GM19193 (cell line): ENCODE data around the gene ARID1A.

ENCODE experiments used
- POLR2A ChIP-seq: IDR thresholded peaks from 4 replicates; pipeline ENCODE4 v1.6.1; 2011; ENCODE audit not compliant: insufficient read depth, insufficient read length; ENCODE audit errors: extremely low read depth

ARID1A gene

GRCh38 chr1:26786437-26787380 lies 90.9 kb downstream of the ARID1A start:
- TF ChIP-seq POLR2A: no peak

- TF ChIP-seq POLR2A: peak; percentile 43
Observed at GRCh38 chr1:26787381-26787705, 91.5 kb downstream of the ARID1A start.

GRCh38 chr1:26787706-26788514 lies 92.1 kb downstream of the ARID1A start, which contains the start of gene PIGV:
Gene PIGV (plus strand): TSS chr1:26787950. CDS start chr1:26790816, 2,866 bp downstream.
- TF ChIP-seq POLR2A: peak; percentile 82

- no peak for TF ChIP-seq POLR2A
Observed at GRCh38 chr1:26788515-26788785, 92.6 kb downstream of the ARID1A start.

GRCh38 chr1:26788836-26789611 lies 93.2 kb downstream of the ARID1A start:
- peak; percentile 40 for TF ChIP-seq POLR2A

- TF ChIP-seq POLR2A: no peak
Observed at GRCh38 chr1:26789612-26789865, 93.7 kb downstream of the ARID1A start.

- no peak for TF ChIP-seq POLR2A
Observed at GRCh38 chr1:26789931-26790330, 94.1 kb downstream of the ARID1A start.

- no peak for TF ChIP-seq POLR2A
Observed at GRCh38 chr1:26790551-26790953, 94.7 kb downstream of the ARID1A start.

- no peak for TF ChIP-seq POLR2A
Observed at GRCh38 chr1:26791148-26791547, 95.3 kb downstream of the ARID1A start.

- TF ChIP-seq POLR2A: no peak
Observed at GRCh38 chr1:26791626-26792025, 95.8 kb downstream of the ARID1A start.

GRCh38 chr1:26792924-26793323 lies 97.1 kb downstream of the ARID1A start:
- no peak for TF ChIP-seq POLR2A

- TF ChIP-seq POLR2A: no peak
Observed at GRCh38 chr1:26794391-26794790, 98.6 kb downstream of the ARID1A start.

- TF ChIP-seq POLR2A: no peak
Observed at GRCh38 chr1:26797627-26798026, 101.8 kb downstream of the ARID1A start.

GRCh38 chr1:26799479-26800142 lies 103.8 kb downstream of the ARID1A start:
- no peak for TF ChIP-seq POLR2A

GRCh38 chr1:26811057-26811456 lies 115.2 kb downstream of the ARID1A start:
- TF ChIP-seq POLR2A: no peak
